ENCODE data around the gene ANKS3.

The ANKS3 gene

GRCh38 chr16:4646773-4647643 lies 87.1 kb downstream of the ANKS3 start:
- DNase-seq (ENCODE audit: low spot score) = no peak
